SK-N-SH (cell line): Measurements from ENCODE around the gene SNRK.

Source experiments
- GABPA ChIP-seq: IDR thresholded peaks from 2 replicates; pipeline ENCODE4 v1.4.0; 2012; ENCODE audit warnings: low read depth, mild to moderate bottlenecking
- SMC3 ChIP-seq: IDR thresholded peaks from 2 replicates; pipeline ENCODE4 v1.6.1; 2012; ENCODE audit warnings: low read depth, low read length, improper control_type of control experiment
- TAF1 ChIP-seq: IDR thresholded peaks from 2 replicates; pipeline ENCODE4 v1.6.1; 2012; ENCODE audit warnings: low read depth, mild to moderate bottlenecking, low read length, moderate library complexity, borderline replicate concordance
- TF ChIP-seq, protein P1 (sequence below): fragments of 200-600 bp; sonication (generic); IDR thresholded peaks from 2 replicates; pipeline ENCODE4 v1.6.1; 2017; ENCODE audit warnings: antibody characterized with exemption, mild to moderate bottlenecking, moderate library complexity

DNA sequence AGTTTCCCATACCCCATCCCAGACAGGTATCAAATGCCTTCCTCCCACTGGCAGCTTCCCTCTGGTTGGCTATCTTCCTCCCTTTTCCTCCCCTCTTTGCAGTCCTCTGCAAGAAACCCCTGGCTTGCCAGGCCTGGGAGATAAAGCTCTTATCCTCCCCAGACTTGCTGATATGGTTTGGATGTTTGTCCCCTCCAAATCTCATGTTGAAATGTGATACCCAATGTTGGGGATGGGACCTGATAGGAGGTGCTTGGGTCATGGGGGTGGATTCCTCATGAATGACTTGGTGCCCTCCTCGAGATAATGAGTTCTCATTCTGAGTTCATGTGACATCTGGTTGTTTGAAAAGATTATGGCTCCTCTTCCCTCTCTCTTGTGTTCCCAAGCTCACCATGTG, 32.2 kb upstream of the SNRK start:
- TF ChIP-seq SMC3 (no peak), GABPA (no peak), TAF1 (no peak)
- TF ChIP-seq, protein P1, sequence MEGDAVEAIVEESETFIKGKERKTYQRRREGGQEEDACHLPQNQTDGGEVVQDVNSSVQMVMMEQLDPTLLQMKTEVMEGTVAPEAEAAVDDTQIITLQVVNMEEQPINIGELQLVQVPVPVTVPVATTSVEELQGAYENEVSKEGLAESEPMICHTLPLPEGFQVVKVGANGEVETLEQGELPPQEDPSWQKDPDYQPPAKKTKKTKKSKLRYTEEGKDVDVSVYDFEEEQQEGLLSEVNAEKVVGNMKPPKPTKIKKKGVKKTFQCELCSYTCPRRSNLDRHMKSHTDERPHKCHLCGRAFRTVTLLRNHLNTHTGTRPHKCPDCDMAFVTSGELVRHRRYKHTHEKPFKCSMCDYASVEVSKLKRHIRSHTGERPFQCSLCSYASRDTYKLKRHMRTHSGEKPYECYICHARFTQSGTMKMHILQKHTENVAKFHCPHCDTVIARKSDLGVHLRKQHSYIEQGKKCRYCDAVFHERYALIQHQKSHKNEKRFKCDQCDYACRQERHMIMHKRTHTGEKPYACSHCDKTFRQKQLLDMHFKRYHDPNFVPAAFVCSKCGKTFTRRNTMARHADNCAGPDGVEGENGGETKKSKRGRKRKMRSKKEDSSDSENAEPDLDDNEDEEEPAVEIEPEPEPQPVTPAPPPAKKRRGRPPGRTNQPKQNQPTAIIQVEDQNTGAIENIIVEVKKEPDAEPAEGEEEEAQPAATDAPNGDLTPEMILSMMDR = no peak
